Mesenchymal stem cell (in vitro differentiated cells and primary cell): ENCODE measurements around the gene GPR15.

ENCODE experiments used
- DNase-seq: peaks from one replicate; pipeline ENCODE4 v3.0.0-alpha.2; 2013
- H2AFZ ChIP-seq: one replicate; pipeline ENCODE4 v1.6.1; 2013; ENCODE audit warnings: low read depth, mild to moderate bottlenecking, control low read depth, inconsistent platforms, low read length, moderate library complexity
- H2AK5ac ChIP-seq: 2 replicates; pipeline ENCODE4 v1.6.1; 2013; ENCODE audit warnings: low read length, moderate library complexity, mild to moderate bottlenecking, inconsistent platforms; ENCODE audit not compliant: severe bottlenecking
- H2BK120ac ChIP-seq: one replicate; pipeline ENCODE4 v1.6.1; 2013; ENCODE audit warnings: low read depth, mild to moderate bottlenecking, inconsistent platforms, low read length, moderate library complexity
- H2BK12ac ChIP-seq, 2 experiments: one replicate each; pipeline ENCODE4 v1.6.1; 2013; ENCODE audit warnings: inconsistent platforms in 2 of 2, low read length in 2 of 2, mild to moderate bottlenecking in 2 of 2, moderate library complexity in 2 of 2, control low read depth in 1 of 2
- H2BK15ac ChIP-seq: one replicate; pipeline ENCODE4 v1.6.1; 2013; ENCODE audit warnings: mild to moderate bottlenecking, low read depth, inconsistent platforms; ENCODE audit not compliant: poor library complexity, severe bottlenecking
- H2BK5ac ChIP-seq: 2 replicates; pipeline ENCODE4 v1.6.1; 2013; ENCODE audit warnings: low read depth, mild to moderate bottlenecking, low read length, control low read depth, inconsistent platforms; ENCODE audit not compliant: poor library complexity, severe bottlenecking
- H3K14ac ChIP-seq, 2 experiments: one replicate each; pipeline ENCODE4 v1.6.1; 2013; ENCODE audit warnings: inconsistent platforms in 2 of 2, low read length in 2 of 2, control low read depth in 1 of 2, mild to moderate bottlenecking in 1 of 2, moderate library complexity in 1 of 2
- H3K18ac ChIP-seq, 2 experiments: one replicate each; pipeline ENCODE4 v1.6.1; 2013; ENCODE audit warnings: inconsistent platforms in 2 of 2, low read length in 2 of 2, control low read depth in 1 of 2, low read depth in 1 of 2, mild to moderate bottlenecking in 1 of 2
- H3K23ac ChIP-seq, 2 experiments: one replicate each; pipeline ENCODE4 v1.6.1; 2013; ENCODE audit warnings: inconsistent platforms in 2 of 2, low read length in 2 of 2, mild to moderate bottlenecking in 2 of 2, moderate library complexity in 2 of 2, control low read depth in 1 of 2
- H3K27ac ChIP-seq: 2 replicates; pipeline ENCODE4 v1.5.1; 2013; ENCODE audit warnings: mild to moderate bottlenecking, moderate library complexity, low read length, control low read depth, inconsistent platforms; ENCODE audit not compliant: poor library complexity, severe bottlenecking
- H3K27me3 ChIP-seq, 2 experiments: 2 replicates each; pipeline versions ENCODE4 v1.6.1 to v1.7.0; 2013; ENCODE audit warnings: low read length in 2 of 2, mild to moderate bottlenecking in 2 of 2, moderate library complexity in 2 of 2, control low read depth in 1 of 2, inconsistent platforms in 1 of 2; ENCODE audit not compliant: control insufficient read depth in 1 of 2, insufficient read depth in 1 of 2
- H3K36me3 ChIP-seq, 2 experiments: 2 replicates each; pipeline versions ENCODE4 v1.6.1 to v1.7.0; 2013; ENCODE audit warnings: low read length in 2 of 2, control low read depth in 1 of 2, inconsistent platforms in 1 of 2, low read depth in 1 of 2, mild to moderate bottlenecking in 1 of 2; ENCODE audit not compliant: insufficient read depth in 2 of 2, control insufficient read depth in 1 of 2
- H3K4ac ChIP-seq, 2 experiments: one replicate each; pipeline ENCODE4 v1.6.1; 2013; ENCODE audit warnings: inconsistent platforms in 2 of 2, low read length in 2 of 2, mild to moderate bottlenecking in 2 of 2, moderate library complexity in 2 of 2, control low read depth in 1 of 2, low read depth in 1 of 2
- H3K4me1 ChIP-seq: 2 replicates; pipeline ENCODE4 v1.6.1; 2013; ENCODE audit warnings: low read depth, low read length, control low read depth; ENCODE audit not compliant: control insufficient read depth, insufficient read depth
- H3K4me2 ChIP-seq: 2 replicates; pipeline ENCODE4 v1.6.1; 2013; ENCODE audit warnings: low read length, mild to moderate bottlenecking, inconsistent platforms; ENCODE audit not compliant: poor library complexity, severe bottlenecking
- H3K4me3 ChIP-seq, 2 experiments: 2 replicates each; pipeline versions ENCODE4 v1.5.1 to v1.7.0; 2013; ENCODE audit warnings: low read length in 2 of 2, mild to moderate bottlenecking in 2 of 2, control low read depth in 1 of 2, low read depth in 1 of 2; ENCODE audit not compliant: insufficient read depth in 1 of 2
- H3K79me1 ChIP-seq: replicated peaks from 2 replicates; pipeline ENCODE4 v1.6.1; 2013; ENCODE audit warnings: mild to moderate bottlenecking, control low read depth, low read length, inconsistent platforms; ENCODE audit not compliant: poor library complexity, severe bottlenecking
- H3K9ac ChIP-seq: 2 replicates; pipeline ENCODE4 v1.7.0; 2013; ENCODE audit warnings: mild to moderate bottlenecking, low read length, moderate library complexity
- H3K9me3 ChIP-seq: 2 replicates; pipeline ENCODE4 v1.7.0; 2013; ENCODE audit warnings: mild to moderate bottlenecking, low read length; ENCODE audit not compliant: control insufficient read depth
- H4K8ac ChIP-seq: one replicate; pipeline ENCODE4 v1.6.1; 2013; ENCODE audit warnings: inconsistent platforms, mild to moderate bottlenecking, low read length, moderate library complexity
- H4K91ac ChIP-seq: one replicate; pipeline ENCODE4 v1.6.1; 2013; ENCODE audit warnings: mild to moderate bottlenecking, low read length, inconsistent platforms
- WGBS: methylation state at CpG from one replicate; pipeline ENCODE4 v1.1.7; 2013; ENCODE audit warnings: mixed read lengths; 5-methylcytosine and 5-hydroxymethylcytosine counted together

Gene GPR15

DNA sequence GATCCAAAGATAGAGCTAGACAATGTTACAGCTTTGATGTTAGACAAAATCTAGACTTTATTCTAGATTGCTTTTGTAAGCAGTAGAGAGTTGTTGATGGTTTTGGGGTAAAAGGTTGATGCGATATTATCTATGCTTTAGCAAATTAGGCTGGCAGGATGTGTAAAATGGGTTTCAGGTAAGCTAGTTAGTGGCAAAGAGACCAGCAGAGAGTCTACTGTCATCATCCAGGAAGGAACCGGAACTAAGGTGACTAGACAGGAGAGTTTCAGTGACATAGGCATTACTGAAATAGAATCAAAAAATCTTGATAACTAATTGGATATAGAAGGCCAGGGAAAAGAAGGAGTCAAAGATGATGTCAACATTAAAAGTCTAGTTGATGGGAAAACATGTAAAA is 23.2 kb upstream of the GPR15 start:
- Histone ChIP-seq H3K4me3 (no peak overlapping the region), H3K79me1 (no peaks in the 10 kb centered on the region), H3K4me1 (no peaks in the 10 kb centered on the region), H2BK120ac (no peak overlapping the region), H3K14ac (no peak overlapping the region), H2BK12ac (no peak overlapping the region), H3K4me2 (no peak overlapping the region), H3K9ac (no peak overlapping the region), H3K27me3 (peaks cover 0 to under 1% of the 10 kb centered on the region in 2 experiments), H2BK5ac (no peak overlapping the region), H3K27ac (no peak overlapping the region), H2BK15ac (no peak overlapping the region), H3K36me3 (no peaks in the 10 kb centered on the region), H3K23ac (no peak overlapping the region), H3K9me3 (no peaks in the 10 kb centered on the region), H2AK5ac (no peak overlapping the region), H3K18ac (no peak overlapping the region), H4K8ac (no peak overlapping the region), H4K91ac (no peak overlapping the region), H2AFZ (no peak overlapping the region), H3K4ac (no peak overlapping the region)
- no peak for DNase-seq
- 95% methylated on average over 2 of the region's 2 CpGs for WGBS

DNA sequence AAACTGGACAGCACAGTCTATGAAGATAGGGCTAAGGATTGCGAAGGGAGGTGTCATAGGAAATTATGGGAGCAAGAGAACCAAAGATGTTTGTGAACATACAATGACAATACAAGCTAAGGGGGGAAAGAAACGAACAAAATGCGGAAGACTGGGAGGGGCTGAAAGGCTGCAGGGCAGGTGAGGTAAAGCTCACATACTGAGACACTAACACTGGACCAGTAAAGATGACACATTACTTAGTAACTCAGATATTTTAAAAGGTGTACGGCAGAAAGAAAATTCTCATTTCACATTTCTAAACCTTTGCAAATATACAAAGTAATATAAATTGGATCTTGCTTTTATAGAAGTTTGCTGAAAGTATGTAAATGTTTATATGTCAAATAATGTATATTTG is 19.2 kb upstream of the GPR15 start:
- Histone ChIP-seq H2AFZ (no peak overlapping the region), H2BK15ac (no peak overlapping the region), H3K9me3 (no peaks in the 10 kb centered on the region), H3K9ac (no peak overlapping the region), H2BK12ac (no peak overlapping the region), H4K91ac (no peak overlapping the region), H3K4me1 (no peaks in the 10 kb centered on the region), H3K27me3 (no peaks in the 10 kb centered on the region), H3K4me2 (no peak overlapping the region), H3K4me3 (no peak overlapping the region), H3K27ac (no peak overlapping the region), H3K14ac (no peak overlapping the region), H3K79me1 (peaks cover 7% of the 10 kb centered on the region), H3K18ac (no peak overlapping the region), H4K8ac (no peak overlapping the region), H3K4ac (no peak overlapping the region), H2AK5ac (no peak overlapping the region), H3K36me3 (peaks cover 2 to 30% of the 10 kb centered on the region in 2 experiments), H3K23ac (no peak overlapping the region), H2BK5ac (no peak overlapping the region), H2BK120ac (no peak overlapping the region)
- DNase-seq, result no peak
- WGBS, result 100% methylated on average over 2 of the region's 4 CpGs

DNA sequence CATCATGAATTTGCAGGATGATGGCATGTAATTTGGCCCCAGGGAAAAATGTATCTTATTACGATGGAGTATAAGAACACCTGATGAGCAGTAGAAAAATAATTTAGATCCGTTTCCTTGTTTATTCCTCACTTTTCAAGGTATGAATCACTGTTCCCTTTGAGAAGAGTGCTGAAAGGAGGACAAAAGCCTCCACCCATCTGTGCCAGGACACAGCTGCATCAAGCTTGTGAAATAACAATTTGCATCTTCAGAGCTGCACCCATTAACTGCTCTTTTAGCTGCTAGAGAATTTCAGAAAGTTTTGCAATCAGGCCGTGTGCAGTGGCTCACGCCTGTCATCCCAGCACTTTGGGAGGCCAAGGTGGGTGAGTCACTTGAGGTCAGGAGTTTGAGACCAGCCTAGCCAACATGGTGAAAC is 18.7 kb upstream of the GPR15 start:
- Histone ChIP-seq H4K91ac (no peak overlapping the region), H2BK5ac (no peak overlapping the region), H2BK15ac (no peak overlapping the region), H3K27me3 (no peaks in the 10 kb centered on the region), H3K9ac (no peak overlapping the region), H3K36me3 (peaks cover 2 to 35% of the 10 kb centered on the region in 2 experiments), H2AFZ (no peak overlapping the region), H3K9me3 (no peaks in the 10 kb centered on the region), H3K4me1 (no peaks in the 10 kb centered on the region), H3K27ac (no peak overlapping the region), H3K18ac (no peak overlapping the region), H3K14ac (no peak overlapping the region), H3K79me1 (peaks cover 7% of the 10 kb centered on the region), H4K8ac (no peak overlapping the region), H3K4ac (no peak overlapping the region), H3K4me3 (no peak overlapping the region), H2BK120ac (no peak overlapping the region), H3K4me2 (no peak overlapping the region), H3K23ac (no peak overlapping the region), H2AK5ac (no peak overlapping the region), H2BK12ac (no peak overlapping the region)
- 30% methylated on average over 4 of the region's 4 CpGs for WGBS
- DNase-seq, result peak; percentile 37

DNA sequence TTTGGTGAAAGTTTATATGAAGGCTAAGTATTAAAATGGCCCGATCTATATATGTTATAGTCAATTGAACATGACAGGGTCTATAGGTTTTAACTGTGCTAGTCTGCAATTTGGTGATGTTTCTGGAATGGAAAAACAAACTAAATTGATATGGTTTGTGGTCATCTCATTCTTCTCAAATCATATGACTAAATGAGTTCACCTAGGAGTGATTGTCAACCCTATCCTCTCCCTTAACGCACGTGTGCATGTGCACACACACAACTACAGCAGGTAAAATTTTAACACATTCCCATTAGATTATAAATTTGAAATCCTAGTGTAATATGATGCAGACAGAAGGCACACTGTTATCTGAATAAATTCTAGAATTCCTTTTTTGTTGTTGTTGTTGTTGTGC is 18.0 kb upstream of the GPR15 start:
- Histone ChIP-seq H2BK120ac (no peak overlapping the region), H2AFZ (no peak overlapping the region), H3K4me1 (no peaks in the 10 kb centered on the region), H3K4ac (no peak overlapping the region), H4K8ac (no peak overlapping the region), H2BK15ac (no peak overlapping the region), H3K27me3 (no peaks in the 10 kb centered on the region), H3K36me3 (peaks cover 2 to 41% of the 10 kb centered on the region in 2 experiments), H3K4me2 (no peak overlapping the region), H4K91ac (no peak overlapping the region), H3K4me3 (no peak overlapping the region), H2AK5ac (no peak overlapping the region), H3K23ac (no peak overlapping the region), H3K14ac (no peak overlapping the region), H3K18ac (no peak overlapping the region), H3K9ac (no peak overlapping the region), H2BK5ac (no peak overlapping the region), H3K27ac (no peak overlapping the region), H2BK12ac (no peak overlapping the region), H3K9me3 (no peaks in the 10 kb centered on the region), H3K79me1 (peaks cover 10% of the 10 kb centered on the region)
- WGBS, result 96% methylated on average over 1 of the region's 3 CpGs
- DNase-seq, result no peak
